ENCODE data around the gene CKLF. TPM values are rescaled to one million over a fixed set of nuclear protein-coding genes. Genes with fewer than 3 reads are reported as not detected.

The CKLF gene
- total RNA-seq, 1 experiment from 2014 or later = 293 TPM

- BruUV-seq (replicated peaks) = no TSS peak
- CTCF ChIA-PET = no interaction called here
- no peak for TF ChIP-seq CTCF (IDR thresholded peaks at IDR 0.05; ENCODE audit: unreplicated experiment)
- peaks cover 12% of the 10 kb centered on the region for H3K36me3 Mint-ChIP-seq (ENCODE audit: insufficient read depth, unreplicated experiment)
- DNase-seq = no peak
- no peak overlapping the region for H3K4me3 Mint-ChIP-seq (ENCODE audit: low read depth, unreplicated experiment)
- peaks cover 6% of the 10 kb centered on the region for H3K9me3 Mint-ChIP-seq (ENCODE audit: low read depth, unreplicated experiment)
- H3K27me3 Mint-ChIP-seq (ENCODE audit: unreplicated experiment) = no peaks in the 10 kb centered on the region
- no peak overlapping the region for H3K27ac Mint-ChIP-seq (ENCODE audit: unreplicated experiment)
- H3K4me1 Mint-ChIP-seq (ENCODE audit: low read depth, unreplicated experiment) = peaks cover 10% of the 10 kb centered on the region
- intact Hi-C loops (cut with micrococcal nuclease; ENCODE audit: unreplicated experiment) = no loop called here
Measured at GRCh38 chr16:66599726-66600125, 47.4 kb downstream of the CKLF start.

- Mint-ChIP-seq H3K27me3 (ENCODE audit: unreplicated experiment) (no peaks in the 10 kb centered on the region), H3K36me3 (ENCODE audit: insufficient read depth, unreplicated experiment) (peaks cover 18% of the 10 kb centered on the region), H3K27ac (ENCODE audit: unreplicated experiment) (no peak overlapping the region), H3K4me1 (ENCODE audit: low read depth, unreplicated experiment) (peaks cover 10% of the 10 kb centered on the region), H3K9me3 (ENCODE audit: low read depth, unreplicated experiment) (peaks cover 6% of the 10 kb centered on the region), H3K4me3 (ENCODE audit: low read depth, unreplicated experiment) (no peak overlapping the region)
- intact Hi-C loops (cut with micrococcal nuclease; ENCODE audit: unreplicated experiment) = no loop called here
- no TSS peak for BruUV-seq (replicated peaks)
- CTCF ChIA-PET = no interaction called here
- no peak for DNase-seq
- TF ChIP-seq CTCF (IDR thresholded peaks at IDR 0.05; ENCODE audit: unreplicated experiment) = no peak
Measured at GRCh38 chr16:66600477-66600876, 48.1 kb downstream of the CKLF start.

GRCh38 chr16:66601471-66601870 lies 49.1 kb downstream of the CKLF start:
- H3K36me3 Mint-ChIP-seq (ENCODE audit: insufficient read depth, unreplicated experiment) = peaks cover 23% of the 10 kb centered on the region
- no peak overlapping the region for H3K27ac Mint-ChIP-seq (ENCODE audit: unreplicated experiment)
- no peaks in the 10 kb centered on the region for H3K27me3 Mint-ChIP-seq (ENCODE audit: unreplicated experiment)
- H3K9me3 Mint-ChIP-seq (ENCODE audit: low read depth, unreplicated experiment) = peaks cover 6% of the 10 kb centered on the region
- no peak for DNase-seq
- intact Hi-C loops (cut with micrococcal nuclease; ENCODE audit: unreplicated experiment) = no loop called here
- TF ChIP-seq CTCF (IDR thresholded peaks at IDR 0.05; ENCODE audit: unreplicated experiment) = no peak
- CTCF ChIA-PET = no interaction called here
- peaks cover 19% of the 10 kb centered on the region for H3K4me1 Mint-ChIP-seq (ENCODE audit: low read depth, unreplicated experiment)
- no peak overlapping the region for H3K4me3 Mint-ChIP-seq (ENCODE audit: low read depth, unreplicated experiment)
- BruUV-seq (replicated peaks) = no TSS peak

GRCh38 chr16:66603537-66604375 lies 51.4 kb downstream of the CKLF start:
- Mint-ChIP-seq H3K4me1 (ENCODE audit: low read depth, unreplicated experiment) (peaks cover 28% of the 10 kb centered on the region), H3K36me3 (ENCODE audit: insufficient read depth, unreplicated experiment) (peaks cover 37% of the 10 kb centered on the region), H3K27ac (ENCODE audit: unreplicated experiment) (peak overlapping the region; percentile 53), H3K4me3 (ENCODE audit: low read depth, unreplicated experiment) (peak overlapping the region; percentile 78), H3K27me3 (ENCODE audit: unreplicated experiment) (no peaks in the 10 kb centered on the region), H3K9me3 (ENCODE audit: low read depth, unreplicated experiment) (peaks cover 6% of the 10 kb centered on the region)
- BruUV-seq (replicated peaks) = TSS peak; percentile 57
- TF ChIP-seq CTCF (IDR thresholded peaks at IDR 0.05; ENCODE audit: unreplicated experiment) = no peak
- intact Hi-C loops (cut with micrococcal nuclease; ENCODE audit: unreplicated experiment) = no loop called here
- DNase-seq = peak; percentile 23
- CTCF ChIA-PET = interaction anchor here (0.6 kb wide), 1 partner anchor 42 kb away, joined by 4 read pairs; no protein-coding TSS in a partner anchor

Data from Calu3 (cell line).